Measurements from ENCODE around the gene ALDH9A1.

GRCh38 chr1:165632152-165632469 is 66.3 kb downstream of the ALDH9A1 start:
- TF ChIP-seq CTCF (conservative IDR thresholded peaks at IDR 0.05; ENCODE audit: low read depth, low read length): no peak
- TF ChIP-seq EZH2 (IDR thresholded peaks at IDR 0.05; ENCODE audit: low read length, unreplicated experiment): no peak
- TF ChIP-seq EZH2phosphoT487 (IDR thresholded peaks at IDR 0.05; ENCODE audit: borderline replicate concordance, low read length): no peak

All from PC-3 (cell line).